AG04450 (cell line): Measurements from ENCODE around the gene TMEM229B. TPM values are rescaled to one million over a fixed set of nuclear protein-coding genes. Genes with fewer than 3 reads are reported as not detected.

Experiments used
- CTCF ChIA-PET: fragments of 300-600, 350-600 bp; formaldehyde crosslinking; extraction: SDS; loops from one replicate; lab custom pipeline; 2022; ENCODE audit warnings: antibody characterized with exemption, inconsistent platforms; lab: Charles Lee
- POLR2A ChIA-PET: fragments of 350-600 bp; formaldehyde crosslinking; extraction: SDS; loops from one replicate; lab custom pipeline; 2021; ENCODE audit warnings: antibody characterized with exemption, inconsistent platforms; lab: Yijun Ruan, JAX
- DNase-seq: peaks from one replicate; pipeline ENCODE4 v3.0.0-alpha.2; 2011; ENCODE audit warnings: low read depth, low spot score
- H3K27ac ChIP-seq: one replicate; pipeline ENCODE4 v1.5.1; 2012; ENCODE audit warnings: low read depth, low read length, control low read depth
- H3K27me3 ChIP-seq: one replicate; pipeline ENCODE4 v1.6.0; 2012; ENCODE audit warnings: low read length; ENCODE audit not compliant: control insufficient read depth, insufficient read depth
- H3K4me3 ChIP-seq: 2 replicates; pipeline ENCODE4 v1.5.1; 2011; ENCODE audit warnings: mild to moderate bottlenecking, low read depth, low read length, control low read depth
- H3K9me3 ChIP-seq: 2 replicates; pipeline ENCODE4 v1.5.1; 2012; ENCODE audit warnings: low read length; ENCODE audit not compliant: control insufficient read depth, insufficient read depth
- polyA plus RNA-seq: library from polyadenylated mRNA; depleted of rRNA; stranded (reverse); fragments of >200 nt; gene quantifications from 2 replicates; pipeline ENCODE4 v1.2.3, GENCODE V29; 2011
- TF ChIP-seq, protein P1 (sequence below): IDR thresholded peaks from 2 replicates; pipeline ENCODE4 v1.5.1; 2011; ENCODE audit warnings: low read depth, low read length, control low read depth, inconsistent platforms

TMEM229B gene
- polyA plus RNA-seq, 1 experiment = 0.07 TPM

DNA sequence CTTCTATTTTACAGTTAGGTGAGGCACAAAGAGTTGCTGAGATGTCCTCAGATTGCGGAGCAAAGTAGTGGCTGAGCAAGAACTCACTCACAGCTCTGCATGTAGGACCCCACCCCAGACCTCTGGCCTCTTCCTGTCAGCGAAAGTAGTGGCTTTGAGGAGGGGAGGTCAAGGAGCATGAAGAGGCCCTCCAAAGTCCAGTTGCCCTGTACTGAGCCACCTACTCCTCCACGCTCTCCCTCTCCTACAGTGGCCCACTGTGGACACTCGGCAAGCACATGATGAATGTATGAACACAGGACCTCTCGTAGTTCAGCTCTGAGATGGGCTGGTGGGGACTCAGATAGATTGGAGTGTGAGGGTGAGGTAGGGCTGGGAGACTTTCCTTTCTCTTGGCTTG lies 39.2 kb upstream of the TMEM229B start:
- DNase-seq = no peak
- POLR2A ChIA-PET = no interaction called here
- TF ChIP-seq, protein P1, sequence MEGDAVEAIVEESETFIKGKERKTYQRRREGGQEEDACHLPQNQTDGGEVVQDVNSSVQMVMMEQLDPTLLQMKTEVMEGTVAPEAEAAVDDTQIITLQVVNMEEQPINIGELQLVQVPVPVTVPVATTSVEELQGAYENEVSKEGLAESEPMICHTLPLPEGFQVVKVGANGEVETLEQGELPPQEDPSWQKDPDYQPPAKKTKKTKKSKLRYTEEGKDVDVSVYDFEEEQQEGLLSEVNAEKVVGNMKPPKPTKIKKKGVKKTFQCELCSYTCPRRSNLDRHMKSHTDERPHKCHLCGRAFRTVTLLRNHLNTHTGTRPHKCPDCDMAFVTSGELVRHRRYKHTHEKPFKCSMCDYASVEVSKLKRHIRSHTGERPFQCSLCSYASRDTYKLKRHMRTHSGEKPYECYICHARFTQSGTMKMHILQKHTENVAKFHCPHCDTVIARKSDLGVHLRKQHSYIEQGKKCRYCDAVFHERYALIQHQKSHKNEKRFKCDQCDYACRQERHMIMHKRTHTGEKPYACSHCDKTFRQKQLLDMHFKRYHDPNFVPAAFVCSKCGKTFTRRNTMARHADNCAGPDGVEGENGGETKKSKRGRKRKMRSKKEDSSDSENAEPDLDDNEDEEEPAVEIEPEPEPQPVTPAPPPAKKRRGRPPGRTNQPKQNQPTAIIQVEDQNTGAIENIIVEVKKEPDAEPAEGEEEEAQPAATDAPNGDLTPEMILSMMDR = no peak
- CTCF ChIA-PET = interaction anchor here (0.6 to 3.8 kb wide), 6 partner anchors 10 to 177 kb away, joined by 4 to 55 read pairs (median 11); no protein-coding TSS in a partner anchor
- H3K27ac ChIP-seq = no peak overlapping the region
- no peaks in the 10 kb centered on the region for H3K9me3 ChIP-seq
- H3K4me3 ChIP-seq = no peak overlapping the region
- H3K27me3 ChIP-seq = peaks cover 38% of the 10 kb centered on the region

- no peaks in the 10 kb centered on the region for H3K9me3 ChIP-seq
- ChIA-PET CTCF (interaction anchor here (0.7 to 3.8 kb wide), 34 partner anchors 8 to 178 kb away, joined by 3 to 55 read pairs (median 5); partner anchors contain the start of genes PIGH and RDH12), POLR2A (no interaction called here)
- DNase-seq = no peak
- peaks cover 38% of the 10 kb centered on the region for H3K27me3 ChIP-seq
- no peak overlapping the region for H3K4me3 ChIP-seq
- TF ChIP-seq, protein P1 = peak; percentile 72
- H3K27ac ChIP-seq = no peak overlapping the region
Observed at GRCh38 chr14:67526676-67527459, 38.3 kb upstream of the TMEM229B start.

DNA sequence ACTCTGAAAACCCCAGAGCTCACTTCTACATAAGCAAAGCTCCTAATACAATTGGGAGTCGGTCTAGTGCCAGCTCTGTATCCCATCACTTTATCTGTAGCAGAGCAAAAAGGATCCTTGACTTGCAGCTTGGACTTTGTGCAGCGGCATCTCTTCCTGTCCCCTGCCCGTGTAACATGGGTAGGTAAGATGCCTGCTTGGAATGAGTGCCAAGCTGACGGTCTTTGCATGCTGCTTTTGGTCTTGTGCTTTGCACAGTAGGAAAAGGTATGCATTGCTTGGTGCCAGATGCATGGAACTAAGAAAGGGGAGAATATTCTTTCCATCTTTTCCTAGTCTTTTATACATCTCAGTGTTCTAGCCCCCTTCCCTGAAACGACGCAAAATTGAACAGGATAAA lies 37.7 kb upstream of the TMEM229B start:
- H3K27me3 ChIP-seq = peaks cover 43% of the 10 kb centered on the region
- POLR2A ChIA-PET = no interaction called here
- no peak for DNase-seq
- no peaks in the 10 kb centered on the region for H3K9me3 ChIP-seq
- CTCF ChIA-PET = interaction anchor here (0.6 to 3.8 kb wide), 27 partner anchors 9 to 179 kb away, joined by 3 to 55 read pairs (median 6); partner anchors contain the start of genes PIGH and RDH12
- no peak overlapping the region for H3K4me3 ChIP-seq
- H3K27ac ChIP-seq = no peak overlapping the region
- TF ChIP-seq, protein P1 = no peak

- POLR2A ChIA-PET = no interaction called here
- H3K27me3 ChIP-seq = peaks cover 44% of the 10 kb centered on the region
Observed at GRCh38 chr14:67525389-67525788, 36.9 kb upstream of the TMEM229B start.

More at GRCh38 chr14:67525389-67525788, 36.9 kb upstream of the TMEM229B start:
- DNase-seq = no peak
- Histone ChIP-seq H3K4me3 (no peak overlapping the region), H3K9me3 (no peaks in the 10 kb centered on the region), H3K27ac (no peak overlapping the region)
- CTCF ChIA-PET = interaction anchor here (0.6 to 3.8 kb wide), 15 partner anchors 9 to 180 kb away, joined by 3 to 55 read pairs (median 10); partner anchors contain the start of gene PIGH
- TF ChIP-seq, protein P1 = no peak
